SIG-M5 (cell line): ENCODE data around the gene JPT2.
"Not testable (repeated sequence)": the region's sequence is repeated elsewhere in the genome, so short reads cannot be mapped to it uniquely, and the experiment has no call there.

Experiments
- DNase-seq: peaks from one replicate; lab custom pipeline; 2025; lab: John Stamatoyannopoulos, UW

Gene JPT2

DNA sequence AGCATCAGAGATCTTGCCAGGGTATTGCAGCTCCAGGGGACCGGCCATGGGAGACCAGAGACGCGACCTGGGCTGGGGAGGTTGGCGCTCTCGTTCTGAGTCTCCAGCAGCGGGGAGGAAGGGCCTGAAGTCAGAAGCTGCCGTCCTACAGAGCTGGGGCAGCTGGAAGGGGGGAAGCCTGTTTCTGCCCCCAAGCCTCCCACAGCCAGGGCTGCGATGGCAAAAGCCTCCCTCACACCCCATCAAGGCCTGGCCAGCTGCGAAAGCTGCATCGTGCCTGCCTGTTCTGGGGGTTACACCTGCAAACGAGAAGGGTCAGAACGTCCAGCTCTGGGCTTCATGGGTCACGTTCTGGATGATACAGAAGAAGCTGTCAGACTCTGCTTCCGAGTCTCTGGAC, 54.0 kb downstream of the JPT2 start:
- DNase-seq: no peak

DNA sequence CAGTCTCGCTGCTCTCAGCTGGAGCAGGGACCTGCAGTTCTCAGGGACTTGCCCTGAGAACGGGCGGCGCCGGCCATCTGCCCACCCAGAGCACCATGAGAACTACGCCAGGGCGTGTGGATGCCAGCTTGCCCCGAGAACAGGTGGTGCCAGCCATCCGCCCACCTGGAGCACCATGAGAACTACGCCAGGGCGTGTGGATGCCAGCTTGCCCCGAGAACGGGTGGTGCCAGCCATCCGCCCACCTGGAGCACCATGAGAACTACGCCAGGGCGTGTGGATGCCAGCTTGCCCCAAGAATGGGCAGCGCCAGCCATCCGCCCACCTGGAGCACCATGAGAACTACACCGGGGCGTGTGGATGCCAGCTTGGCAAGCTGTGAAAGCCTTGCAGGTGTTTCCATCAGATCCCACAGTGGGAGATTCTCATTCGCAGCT, 54.5 kb downstream of the JPT2 start:
- DNase-seq: not testable (repeated sequence)

DNA sequence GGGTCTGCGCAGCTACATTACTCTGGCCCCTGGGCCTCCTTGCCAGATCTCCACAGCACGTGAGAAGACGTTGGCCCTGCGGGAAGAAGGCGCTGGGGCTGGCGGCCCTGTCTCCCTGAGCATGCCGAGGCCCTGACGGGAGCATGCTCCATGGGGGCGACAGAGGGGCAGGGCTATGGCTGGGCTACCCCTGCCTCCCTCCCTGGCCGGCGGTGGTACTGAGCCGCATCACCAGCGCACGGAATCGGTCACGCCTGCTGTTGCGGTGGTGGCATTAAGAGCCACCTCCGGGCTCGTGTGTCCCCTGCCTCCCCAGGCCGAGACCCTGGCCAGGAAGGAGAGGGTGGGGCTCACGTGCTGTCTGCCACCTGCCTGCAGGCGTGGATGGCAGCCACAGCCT, 56.0 kb downstream of the JPT2 start:
- DNase-seq: no peak

DNA sequence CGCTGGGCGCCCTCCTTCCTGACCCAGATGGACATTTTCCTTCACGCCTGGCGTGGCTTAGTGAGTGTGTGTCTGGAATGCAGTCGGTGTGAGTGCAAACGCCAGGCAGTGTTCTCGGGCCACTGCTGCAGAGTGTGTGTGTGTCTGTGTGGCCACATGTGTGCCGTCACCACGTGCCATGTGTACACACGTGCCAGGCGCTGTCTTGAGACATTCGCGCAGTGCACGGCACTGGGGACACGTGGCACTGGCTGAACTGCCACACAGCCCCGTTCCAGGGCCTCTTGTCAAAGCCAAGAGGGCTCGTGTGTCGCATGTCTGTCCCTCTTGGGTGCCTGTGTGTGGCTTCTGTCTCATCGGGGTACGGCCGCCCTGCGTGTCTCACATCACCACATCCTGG, 56.7 kb downstream of the JPT2 start:
- no peak for DNase-seq

DNA sequence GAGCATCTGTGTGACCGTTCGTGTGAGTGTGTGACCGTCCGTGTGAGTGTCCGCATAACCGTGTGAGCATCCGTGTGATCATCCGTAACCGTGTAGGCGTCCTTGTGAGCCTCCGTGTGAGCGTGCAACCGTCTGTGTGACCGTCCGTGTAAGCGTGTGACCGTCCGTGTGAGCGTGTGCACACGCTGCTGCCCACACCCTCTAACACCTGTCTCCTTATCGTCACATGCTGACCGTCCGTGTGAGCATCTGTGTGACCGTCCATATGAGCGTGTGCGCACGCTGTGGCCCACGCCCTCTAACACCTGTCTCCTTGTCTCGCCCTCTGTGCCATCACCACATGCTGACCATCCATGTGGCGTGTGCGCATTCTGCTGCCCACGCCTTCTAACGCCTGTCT, 62.2 kb downstream of the JPT2 start:
- no peak for DNase-seq

DNA sequence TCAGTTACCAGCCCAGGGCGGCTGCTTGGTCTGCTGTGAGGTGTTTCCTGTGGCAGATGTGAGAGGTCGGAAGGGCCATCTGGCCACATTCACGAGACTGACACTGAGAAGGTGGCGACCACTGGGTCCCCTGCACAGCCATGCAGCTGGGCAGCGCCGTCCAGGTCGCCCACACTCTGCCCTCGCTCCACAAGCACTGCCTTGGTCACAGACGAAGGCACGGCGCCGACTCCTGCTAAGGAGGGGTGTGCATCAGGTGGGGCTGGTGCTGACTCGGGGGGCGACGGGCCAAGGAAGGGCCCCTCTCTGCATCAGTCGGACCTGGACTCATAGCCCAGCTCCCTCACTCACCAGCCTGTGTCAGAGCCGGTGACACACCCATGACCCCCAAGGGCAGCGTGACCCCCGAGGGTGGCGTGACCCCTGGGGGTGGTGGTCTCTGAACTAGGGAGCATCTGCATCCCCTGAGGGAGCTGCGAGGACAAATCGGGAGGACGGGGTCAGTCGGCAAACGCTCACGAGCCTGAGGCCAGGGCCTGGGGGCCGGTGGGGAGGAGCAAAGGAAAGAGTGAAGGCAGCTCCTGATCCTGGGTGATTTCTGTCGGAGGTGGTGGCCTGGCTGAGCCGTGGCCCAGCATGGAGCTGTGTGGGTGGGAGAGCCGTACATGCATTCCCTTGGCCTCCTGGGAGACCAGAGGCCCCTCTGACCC, 62.9 kb downstream of the JPT2 start:
- no peak for DNase-seq

DNA sequence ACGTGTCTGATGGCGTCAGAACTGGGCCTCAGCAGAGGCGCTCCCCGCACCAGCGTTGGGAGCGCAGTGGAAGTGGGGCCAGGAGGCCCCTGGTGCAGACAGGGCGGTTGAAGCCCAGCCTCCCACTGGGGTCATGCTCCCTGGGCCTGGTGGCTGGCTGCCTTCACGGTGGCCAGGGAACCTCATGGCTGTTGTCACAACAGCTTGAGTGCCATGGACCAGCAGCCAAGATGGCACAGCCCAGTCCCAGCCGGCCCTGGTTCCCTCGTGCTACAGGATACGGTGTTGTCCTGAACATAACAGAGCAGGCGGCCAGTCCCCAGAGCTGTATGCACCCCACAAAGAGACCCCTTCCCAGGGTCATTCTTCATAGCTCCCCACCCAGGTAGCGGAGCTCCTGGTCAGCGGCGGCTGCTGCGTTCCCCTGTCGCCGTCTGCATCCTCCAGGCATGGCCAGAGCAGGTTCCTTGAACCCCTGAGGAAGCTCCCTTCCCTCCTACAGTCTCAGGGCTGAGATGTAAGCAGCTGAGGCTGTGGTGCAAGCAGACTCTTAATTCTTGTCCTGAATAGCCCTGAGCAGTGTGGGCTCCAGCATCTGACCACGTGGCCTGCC, 63.6 kb downstream of the JPT2 start:
- DNase-seq: no peak

DNA sequence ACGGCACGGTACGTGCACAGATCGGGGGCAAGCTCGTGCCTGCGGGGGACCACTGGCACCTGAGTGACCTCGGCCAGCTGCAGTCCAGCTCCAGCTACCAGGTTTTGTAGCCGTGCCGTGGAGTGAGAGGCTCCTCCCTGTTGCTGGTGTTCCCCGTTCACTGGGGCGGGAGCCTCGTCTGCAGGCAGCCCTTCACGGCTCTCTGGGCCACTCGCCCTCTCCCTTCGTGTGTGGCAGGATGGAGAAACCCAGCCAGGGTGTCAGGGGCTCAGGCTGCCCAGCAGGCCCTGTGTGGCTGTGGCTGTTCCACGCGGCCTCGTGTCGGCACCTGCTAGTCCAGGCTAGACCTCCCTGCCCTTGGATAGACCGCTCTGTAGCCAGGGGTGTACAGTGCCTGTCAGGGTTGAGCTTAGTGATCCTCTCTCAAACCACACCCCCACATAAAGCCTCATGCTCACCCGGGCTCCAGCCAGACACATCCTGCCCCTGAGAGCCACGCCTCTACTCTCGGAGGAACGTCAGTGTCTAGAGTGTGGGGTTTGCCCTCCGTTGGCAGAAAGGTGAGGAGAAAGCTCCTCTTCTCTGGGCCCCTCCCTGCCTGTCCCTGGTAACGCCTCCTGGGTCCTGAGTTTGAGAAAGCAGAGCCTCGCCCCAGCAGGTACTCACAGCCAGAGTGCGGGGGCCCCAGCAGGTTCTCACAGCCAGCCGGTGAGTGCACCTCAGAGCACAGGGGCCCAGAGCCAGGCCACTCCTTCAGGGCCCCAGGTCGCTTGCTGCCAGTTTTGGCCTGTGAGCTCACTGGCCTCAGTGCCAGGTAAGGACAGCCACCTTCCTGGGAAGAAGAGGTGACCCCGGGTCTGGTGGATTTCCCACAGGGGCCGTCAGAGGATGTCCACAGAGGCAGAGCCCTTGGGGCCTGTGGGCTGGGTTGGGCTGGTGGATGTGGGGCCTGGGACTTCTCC, 65.6 kb downstream of the JPT2 start:
- no peak for DNase-seq

DNA sequence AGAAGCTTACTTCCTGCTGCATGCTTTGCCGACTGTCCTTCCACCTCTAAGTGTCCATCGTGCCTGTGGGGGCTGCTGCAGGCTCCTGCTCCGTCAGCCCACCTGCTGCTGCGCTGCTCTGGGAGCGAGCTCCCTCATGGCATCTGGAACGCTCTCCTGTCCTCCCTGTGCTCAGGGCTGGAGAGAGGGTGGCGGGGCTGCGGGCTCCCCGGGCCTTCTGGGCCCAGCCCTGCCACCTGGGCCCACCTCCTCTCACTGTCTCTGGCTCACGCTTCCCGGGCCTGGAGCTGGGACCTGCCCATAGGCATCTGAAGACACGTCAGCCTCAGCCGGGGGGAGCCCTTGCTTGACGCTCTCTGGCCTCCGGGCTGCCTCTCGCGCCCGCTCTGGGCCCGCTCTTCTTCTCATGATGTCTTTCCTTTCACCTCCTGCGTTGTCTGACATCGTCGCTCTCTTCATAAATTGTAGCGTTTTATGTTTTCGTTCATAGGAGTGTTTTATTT, 66.3 kb downstream of the JPT2 start:
- no peak for DNase-seq

DNA sequence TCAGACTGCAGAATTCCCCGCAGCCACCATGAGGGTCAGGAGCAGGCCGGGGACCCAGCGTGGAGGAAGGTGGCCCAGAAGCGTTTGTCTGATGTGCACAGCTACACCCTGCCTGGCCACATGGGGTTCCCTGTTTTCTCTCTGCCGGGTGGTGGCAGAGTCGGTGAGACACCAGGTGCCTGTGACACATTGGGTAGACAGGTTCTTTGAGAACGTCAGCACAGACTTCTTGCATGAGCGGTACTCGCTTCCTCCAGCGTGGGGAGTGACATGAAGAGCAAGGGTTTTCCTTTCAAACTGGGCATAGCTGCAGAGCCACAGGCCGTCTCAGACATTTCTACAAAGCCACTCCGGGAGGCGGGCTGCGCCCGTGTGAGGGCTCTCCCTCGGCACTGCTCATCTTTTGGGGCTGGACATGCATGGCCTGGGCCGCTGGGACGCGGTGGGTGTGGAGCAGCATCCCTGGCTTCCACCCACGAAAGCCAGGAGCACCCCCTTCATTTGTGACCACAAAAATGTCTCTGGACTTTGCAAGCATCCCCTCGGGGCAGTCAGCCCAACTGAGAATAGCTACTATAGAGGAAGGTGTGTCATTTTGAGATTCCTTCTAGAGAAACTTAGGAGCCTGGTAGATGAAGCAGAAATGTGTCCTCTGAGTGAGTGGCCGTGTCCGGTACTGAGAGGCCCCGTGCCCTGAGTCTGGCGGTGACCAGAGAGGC, 67.3 kb downstream of the JPT2 start:
- no peak for DNase-seq

DNA sequence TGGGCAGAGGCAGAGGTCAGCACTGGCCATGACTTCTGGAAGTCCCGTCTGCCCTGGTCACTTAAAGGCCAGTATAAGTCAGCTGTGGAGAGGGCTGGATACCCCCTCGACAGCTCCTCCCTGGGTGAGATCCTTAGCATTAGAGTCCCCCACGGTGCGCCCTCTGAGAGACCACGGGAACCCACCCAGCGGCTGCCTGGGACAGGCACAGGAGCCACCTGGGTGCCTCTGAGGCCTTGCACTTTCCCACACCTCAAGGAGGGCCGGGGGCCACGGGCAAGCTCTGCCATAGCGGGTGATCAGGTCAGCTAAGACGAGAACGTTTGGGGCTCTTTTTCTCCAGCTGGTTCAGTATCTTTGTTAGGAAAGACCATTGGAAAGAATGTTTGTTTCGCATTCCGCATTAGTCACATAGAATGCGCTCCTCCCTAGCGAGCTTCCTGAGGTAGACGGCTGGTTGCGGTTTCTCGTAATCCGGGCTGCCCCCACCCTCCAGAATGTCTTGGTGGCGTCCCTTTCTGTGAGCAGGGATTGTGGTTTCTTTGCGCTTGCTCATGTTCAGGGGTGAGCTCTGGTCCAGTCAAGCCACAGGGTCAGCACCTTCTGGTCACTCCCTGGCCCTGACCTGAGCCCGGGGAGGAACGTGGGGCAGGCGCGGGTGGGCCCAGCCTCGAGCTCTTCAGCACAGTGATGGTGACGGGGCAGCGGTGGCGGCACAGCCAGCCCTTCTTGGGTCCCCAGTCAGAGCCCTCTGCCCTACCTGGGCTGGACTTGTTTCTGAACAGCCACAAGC, 68.0 kb downstream of the JPT2 start:
- no peak for DNase-seq

DNA sequence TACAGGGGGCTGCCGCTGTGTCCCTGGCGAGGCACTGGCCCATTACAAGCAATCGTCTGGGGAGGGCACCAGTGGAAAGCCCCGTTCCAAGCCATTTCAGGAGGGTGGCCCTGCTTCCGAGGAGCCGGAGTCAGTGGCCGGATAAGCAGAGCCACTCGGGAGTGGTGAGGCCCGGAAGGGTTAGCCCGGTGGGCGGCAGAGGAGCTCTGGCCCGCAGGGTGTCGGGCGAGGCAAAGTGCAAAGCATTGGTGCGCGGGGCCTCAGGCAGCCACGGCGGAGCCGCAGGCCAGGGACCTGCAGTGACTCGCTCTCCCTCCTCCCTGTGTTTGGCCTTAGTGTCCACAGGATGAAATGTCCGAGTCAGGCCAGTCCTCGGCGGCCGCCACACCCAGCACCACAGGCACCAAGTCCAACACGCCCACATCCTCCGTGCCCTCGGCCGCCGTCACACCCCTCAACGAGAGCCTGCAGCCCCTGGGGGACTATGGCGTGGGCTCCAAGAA, 68.7 kb downstream of the JPT2 start:
- DNase-seq: no peak

DNA sequence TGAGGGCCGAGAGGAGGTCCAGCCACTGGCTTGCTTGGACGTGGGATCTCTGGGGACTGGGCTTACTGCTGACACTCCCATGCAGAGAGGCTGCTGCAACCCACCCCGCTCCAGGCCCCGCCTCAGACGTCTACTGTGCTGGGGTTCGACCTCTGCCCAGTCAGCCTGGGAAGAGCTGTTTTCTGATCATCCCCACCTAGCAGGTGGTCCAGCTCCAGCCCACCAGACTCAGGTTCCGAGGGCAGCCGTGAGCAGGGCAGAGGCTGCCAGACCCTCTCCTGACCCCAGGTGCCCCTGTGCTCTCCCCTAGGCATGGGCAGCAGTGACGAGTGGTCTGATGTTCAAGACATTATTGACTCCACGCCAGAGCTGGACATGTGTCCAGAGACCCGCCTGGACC, 69.9 kb downstream of the JPT2 start:
- no peak for DNase-seq

DNA sequence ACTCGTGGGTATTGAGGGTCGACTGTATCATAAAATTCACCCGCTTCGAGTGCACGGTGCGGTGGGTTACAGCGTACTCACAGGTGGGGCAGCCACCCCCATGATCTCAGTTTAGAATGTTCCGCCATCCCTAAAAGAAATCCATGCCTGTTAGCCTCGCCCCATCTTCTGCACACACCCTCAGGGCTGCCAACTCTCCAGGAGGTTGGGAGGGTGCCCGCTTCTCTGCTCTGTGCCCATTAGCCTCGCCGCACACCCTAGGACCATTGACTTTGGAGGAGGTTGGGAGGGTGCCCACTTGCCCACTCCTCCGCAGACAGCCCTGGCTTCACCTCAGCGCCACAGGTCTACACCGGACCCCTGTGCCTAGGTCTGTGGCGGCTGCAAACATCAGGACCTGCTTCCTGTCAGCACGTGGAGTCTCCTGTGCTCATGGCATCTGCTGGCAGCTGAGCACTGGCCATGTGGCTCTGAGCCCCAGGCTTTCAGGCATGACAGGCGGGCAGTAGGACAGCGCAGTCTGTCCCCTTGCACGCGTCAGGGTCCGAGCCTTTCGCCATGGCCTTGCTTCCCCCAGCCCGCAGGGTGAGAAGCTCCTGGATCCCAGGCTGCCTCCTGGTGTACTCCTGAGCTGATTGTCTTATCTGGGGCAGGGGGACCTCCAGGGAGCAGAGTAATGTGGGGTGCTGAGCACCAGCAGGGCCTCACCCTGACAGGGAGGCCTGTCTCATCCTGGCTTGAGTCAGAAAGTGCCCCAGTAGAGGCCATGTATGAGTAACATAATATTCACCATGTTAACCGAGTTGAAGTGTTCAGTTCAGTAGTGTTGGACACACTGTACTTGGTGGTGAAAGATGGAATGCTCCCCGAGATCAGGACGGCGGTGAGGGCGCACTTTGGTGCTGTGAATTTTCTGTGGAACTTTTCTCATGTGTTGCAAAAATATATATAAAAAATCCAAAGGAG, 71.4 kb downstream of the JPT2 start:
- DNase-seq: no peak
